IMR-90 (cell line): Measurements from ENCODE around the gene NAGK. TPM values are rescaled to one million over a fixed set of nuclear protein-coding genes. Genes with fewer than 3 reads are reported as not detected.

ENCODE experiments used
- ATAC-seq: fragments of 200-7000 bp; cut with Tn5 transposase; 2 replicates; pipeline ENCODE4 v1.9.1; 2020; ENCODE audit warnings: low read depth, mild to moderate bottlenecking, moderate library complexity
- BruUV-seq: library from RNA; stranded (reverse); fragments of 400-500 nt; replicated peaks from 2 replicates; lab custom pipeline; 2021; lab: Mats Ljungman, UMichigan
- CTCF ChIA-PET: fragments of 300-600 bp; formaldehyde crosslinking; extraction: SDS; loops from one replicate; lab custom pipeline; 2021; ENCODE audit warnings: antibody characterized with exemption; lab: Yijun Ruan, JAX
- POLR2A ChIA-PET: fragments of 300-600 bp; sonication (Branson Sonifier 250); formaldehyde crosslinking; loops from one replicate; lab custom pipeline; 2022; ENCODE audit warnings: antibody characterized with exemption; ENCODE audit not compliant: unreplicated experiment; lab: Charles Lee
- DNase-seq: peaks from one replicate; pipeline ENCODE4 v3.0.0; 2013
- H2AFZ ChIP-seq: replicated peaks from 2 replicates; pipeline ENCODE3; 2013; ENCODE audit warnings: low read length, mild to moderate bottlenecking; ENCODE audit not compliant: poor library complexity
- H2AK5ac ChIP-seq: 2 replicates; pipeline ENCODE4 v1.6.1; 2013; ENCODE audit warnings: low read depth, low read length, inconsistent platforms
- H2AK9ac ChIP-seq: replicated peaks from 2 replicates; pipeline ENCODE3; 2013; ENCODE audit warnings: mild to moderate bottlenecking, low read depth, low read length, moderate library complexity; ENCODE audit not compliant: poor library complexity
- H2BK120ac ChIP-seq: 2 replicates; pipeline ENCODE4 v1.6.1; 2013; ENCODE audit warnings: low read depth, low read length, inconsistent platforms
- H2BK15ac ChIP-seq: 3 replicates; pipeline ENCODE4 v1.6.1; 2013; ENCODE audit warnings: low read depth, low read length, inconsistent platforms
- H2BK20ac ChIP-seq: 2 replicates; pipeline ENCODE4 v1.6.1; 2013; ENCODE audit warnings: low read depth, mild to moderate bottlenecking, inconsistent platforms, low read length, moderate library complexity
- H2BK5ac ChIP-seq: 2 replicates; pipeline ENCODE4 v1.6.1; 2013; ENCODE audit warnings: mild to moderate bottlenecking, low read depth, low read length, inconsistent platforms; ENCODE audit not compliant: poor library complexity, severe bottlenecking
- H3K14ac ChIP-seq: replicated peaks from 2 replicates; pipeline ENCODE4 v1.6.1; 2013; ENCODE audit warnings: low read depth, low read length, inconsistent platforms
- H3K18ac ChIP-seq: 2 replicates; pipeline ENCODE4 v1.6.1; 2013; ENCODE audit warnings: low read depth, low read length, control low read depth
- H3K23ac ChIP-seq: 2 replicates; pipeline ENCODE4 v1.6.1; 2013; ENCODE audit warnings: low read depth, low read length, inconsistent platforms
- H3K27ac ChIP-seq: 2 replicates; pipeline ENCODE4 v1.5.1; 2013; ENCODE audit warnings: mild to moderate bottlenecking, control low read depth, low read length; ENCODE audit not compliant: insufficient read depth
- H3K27me3 ChIP-seq: 2 replicates; pipeline ENCODE4 v1.6.1; 2013; ENCODE audit warnings: low read length; ENCODE audit not compliant: control insufficient read depth, insufficient read depth
- H3K36me3 ChIP-seq: 2 replicates; pipeline ENCODE4 v1.6.1; 2013; ENCODE audit warnings: low read length, mixed read lengths; ENCODE audit not compliant: control insufficient read depth, insufficient read depth
- H3K4ac ChIP-seq: 2 replicates; pipeline ENCODE4 v1.6.1; 2013; ENCODE audit warnings: low read depth, low read length, inconsistent platforms
- H3K4me1 ChIP-seq: 2 replicates; pipeline ENCODE4 v1.6.1; 2013; ENCODE audit warnings: low read length, mixed read lengths; ENCODE audit not compliant: control insufficient read depth, insufficient read depth
- H3K4me2 ChIP-seq: 2 replicates; pipeline ENCODE4 v1.6.1; 2013; ENCODE audit warnings: low read depth, mild to moderate bottlenecking, control low read depth, low read length, moderate library complexity
- H3K4me3 ChIP-seq: 2 replicates; pipeline ENCODE4 v1.5.1; 2013; ENCODE audit warnings: low read depth, mild to moderate bottlenecking, control low read depth, low read length, moderate library complexity; ENCODE audit not compliant: insufficient read depth
- H3K56ac ChIP-seq: 2 replicates; pipeline ENCODE4 v1.6.1; 2013; ENCODE audit warnings: low read length, inconsistent platforms; ENCODE audit not compliant: insufficient read depth; ENCODE audit errors: extremely low read depth
- H3K79me1 ChIP-seq, 2 experiments: 2 replicates each; pipeline ENCODE4 v1.6.1; 2013; ENCODE audit warnings: low read length in 2 of 2, inconsistent platforms in 1 of 2, low read depth in 1 of 2
- H3K9ac ChIP-seq: 2 replicates; pipeline ENCODE4 v1.6.1; 2013; ENCODE audit warnings: low read depth, low read length, control low read depth
- H3K9me1 ChIP-seq: 2 replicates; pipeline ENCODE4 v1.6.1; 2013; ENCODE audit warnings: low read length, inconsistent platforms; ENCODE audit not compliant: insufficient read depth
- H3K9me3 ChIP-seq: 2 replicates; pipeline ENCODE4 v1.6.1; 2013; ENCODE audit warnings: low read length; ENCODE audit not compliant: control insufficient read depth, insufficient read depth
- H4K20me1 ChIP-seq: 2 replicates; pipeline ENCODE4 v1.6.1; 2013; ENCODE audit warnings: low read length, inconsistent platforms; ENCODE audit not compliant: insufficient read depth
- H4K5ac ChIP-seq: 2 replicates; pipeline ENCODE4 v1.6.1; 2013; ENCODE audit warnings: mild to moderate bottlenecking, low read depth, low read length, control low read depth
- H4K8ac ChIP-seq, 2 experiments: 2 replicates each; pipeline ENCODE4 v1.6.1; 2013; ENCODE audit warnings: low read depth in 2 of 2, low read length in 2 of 2, control low read depth in 1 of 2, inconsistent platforms in 1 of 2
- H4K91ac ChIP-seq: 2 replicates; pipeline ENCODE4 v1.6.1; 2013; ENCODE audit warnings: low read depth, low read length, inconsistent platforms; ENCODE audit not compliant: insufficient read depth
- BHLHE40 ChIP-seq: fragments of 150-350 bp; IDR thresholded peaks from 2 replicates; pipeline ENCODE4 v1.6.1; 2016; ENCODE audit warnings: mild to moderate bottlenecking, low read depth, low read length
- CEBPB ChIP-seq: IDR thresholded peaks from 2 replicates; pipeline ENCODE4 v1.6.1; 2012; ENCODE audit warnings: low read depth, low read length, improper control_type of control experiment
- CHD1 ChIP-seq: IDR thresholded peaks from 2 replicates; pipeline ENCODE4 v1.6.1; 2012; ENCODE audit warnings: low read depth, low read length, improper control_type of control experiment
- CTCF ChIP-seq: conservative IDR thresholded peaks from 2 replicates; pipeline ENCODE4 v1.5.1; 2012; ENCODE audit warnings: mild to moderate bottlenecking, low read depth, low read length, improper control_type of control experiment
- ELK1 ChIP-seq: fragments of 150-350 bp; IDR thresholded peaks from 2 replicates; pipeline ENCODE4 v1.6.1; 2016; ENCODE audit warnings: low read depth, mild to moderate bottlenecking, low read length, moderate library complexity, borderline replicate concordance
- FOS ChIP-seq: fragments of 150-350 bp; IDR thresholded peaks from 2 replicates; pipeline ENCODE4 v1.6.1; 2016; ENCODE audit warnings: low read depth, low read length
- MAFK ChIP-seq: IDR thresholded peaks from 2 replicates; pipeline ENCODE4 v1.6.1; 2012; ENCODE audit warnings: low read depth, low read length, improper control_type of control experiment
- MAZ ChIP-seq: IDR thresholded peaks from 2 replicates; pipeline ENCODE4 v1.6.1; 2012; ENCODE audit warnings: low read depth, mild to moderate bottlenecking, low read length, improper control_type of control experiment, moderate library complexity, borderline replicate concordance
- NFE2L2 ChIP-seq: fragments of 150-350 bp; IDR thresholded peaks from 2 replicates; pipeline ENCODE4 v1.6.1; 2016; ENCODE audit warnings: low read depth, mild to moderate bottlenecking, low read length
- POLR2A ChIP-seq: IDR thresholded peaks from 2 replicates; pipeline ENCODE4 v1.6.1; 2012; ENCODE audit warnings: mild to moderate bottlenecking, low read depth, low read length
- RAD21 ChIP-seq: IDR thresholded peaks from 2 replicates; pipeline ENCODE4 v1.6.1; 2012; ENCODE audit warnings: low read length, improper control_type of control experiment
- RCOR1 ChIP-seq: IDR thresholded peaks from 2 replicates; pipeline ENCODE4 v1.6.1; 2012; ENCODE audit warnings: mild to moderate bottlenecking, low read length, improper control_type of control experiment; ENCODE audit not compliant: insufficient replicate concordance
- SMC3 ChIP-seq: fragments of 150-350 bp; IDR thresholded peaks from 2 replicates; pipeline ENCODE4 v1.6.1; 2016; ENCODE audit warnings: low read depth, mild to moderate bottlenecking, antibody characterized with exemption, low read length, moderate library complexity
- USF2 ChIP-seq: fragments of 150-350 bp; IDR thresholded peaks from 2 replicates; pipeline ENCODE4 v1.6.1; 2017; ENCODE audit warnings: mild to moderate bottlenecking, antibody characterized with exemption, low read length, low read depth
- WGBS, 2 experiments: methylation state at CpG; one replicate each; pipeline versions ENCODE4 v1.1.5 to v1.1.7; 2013; ENCODE audit warnings: missing lambda C conversion rate in 2 of 2; ENCODE audit not compliant: insufficient read length in 1 of 2; ENCODE audit errors: extremely low coverage in 2 of 2; 5-methylcytosine and 5-hydroxymethylcytosine counted together
- dilution Hi-C: fragments of 300-500 bp; cut with HindIII; formaldehyde crosslinking; loops from one replicate; pipeline ENCODE4 v1.14.3; 2018; ENCODE audit warnings: low sequenced_read_pairs; ENCODE audit not compliant: unreplicated experiment
- in situ Hi-C: fragments of 300-500 bp; cut with MboI; formaldehyde crosslinking; loops from 3 replicates; pipeline ENCODE4 v1.14.3; 2019; ENCODE audit warnings: low sequenced_read_pairs, inconsistent platforms, mixed read lengths
- intact Hi-C: fragments of 100-400 bp; cut with micrococcal nuclease; formaldehyde crosslinking; loops from 2 replicates; pipeline ENCODE4 v1.10.0; 2022
- polyA plus RNA-seq, 3 experiments: library from polyadenylated mRNA; depleted of rRNA; stranded (reverse); fragments of >200 nt; gene quantifications; 2 replicates each; pipeline ENCODE4 v1.2.3, GENCODE V29; 2012; ENCODE audit warnings: low replicate concordance in 1 of 3
- total RNA-seq: library from RNA; depleted of rRNA; stranded (reverse); fragments of >200 nt; gene quantifications from 2 replicates; pipeline ENCODE4 v1.2.3, GENCODE V29; 2012

NAGK gene
- total and polyA plus RNA-seq, 2 of the 4 experiments (the other 2 are of a cell fraction), result 60.4 to 146 TPM

- BruUV-seq, result no TSS peak
- Histone ChIP-seq H3K4me1 (no peaks in the 10 kb centered on the region), H2BK5ac (no peak overlapping the region), H3K4ac (no peak overlapping the region), H3K27me3 (no peaks in the 10 kb centered on the region), H3K36me3 (peaks cover 21% of the 10 kb centered on the region), H3K14ac (no peak overlapping the region), H4K5ac (no peak overlapping the region), H3K23ac (no peak overlapping the region), H3K9ac (no peak overlapping the region), H3K4me3 (no peak overlapping the region), H2AK5ac (no peak overlapping the region), H4K8ac (no peak overlapping the region), H3K4me2 (no peak overlapping the region), H3K9me3 (no peaks in the 10 kb centered on the region), H4K91ac (no peak overlapping the region), H3K27ac (no peak overlapping the region), H3K9me1 (no peaks in the 10 kb centered on the region; the same call in 1 of the 2 replicates), H3K56ac (no peak overlapping the region), H4K20me1 (no peaks in the 10 kb centered on the region; the same call in none of the 2 replicates), H3K18ac (no peak overlapping the region), H2AFZ (no peak overlapping the region), H2BK120ac (no peak overlapping the region), H2BK20ac (no peak overlapping the region), H2AK9ac (peak overlapping the region; percentile 10), H2BK15ac (no peak overlapping the region), H3K79me1 (peaks cover 13 to 47% of the 10 kb centered on the region in 2 experiments; a peak in 3 of 4 replicates)
- peak; percentile 46 for DNase-seq
- ChIA-PET POLR2A (no interaction called here), CTCF (no interaction called here)
- dilution Hi-C loops (no loop called here), intact Hi-C loops (loop anchor here (10.0 kb wide), 1 partner anchor 118 kb away; no protein-coding TSS in a partner anchor), in situ Hi-C loops (no loop called here)
- no peak for ATAC-seq
- no CpG with 5 or more reads among the region's 7 CpGs for WGBS, 2 experiments
- TF ChIP-seq RAD21 (no peak), CTCF (no peak), CHD1 (no peak), MAFK (no peak), NFE2L2 (no peak), FOS (no peak), USF2 (no peak), POLR2A (no peak), CEBPB (no peak), BHLHE40 (no peak), SMC3 (no peak), MAZ (no peak), RCOR1 (no peak), ELK1 (no peak)
Observed at GRCh38 chr2:71122387-71123298, 54.2 kb downstream of the NAGK start.
